GM12864 (cell line): ENCODE data around the gene ZMYND11.

Source experiments
- DNase-seq: peaks from one replicate; pipeline ENCODE4 v3.0.0-alpha.2; 2011; ENCODE audit warnings: low read depth
- H3K4me3 ChIP-seq: 2 replicates; pipeline ENCODE4 v1.5.1; 2011; ENCODE audit warnings: mild to moderate bottlenecking, low read depth, low read length, control low read depth
- TF ChIP-seq, protein P1 (sequence below): IDR thresholded peaks from 2 replicates; pipeline ENCODE4 v1.5.1; 2011; ENCODE audit warnings: low read depth, mild to moderate bottlenecking, moderate library complexity, low read length, control low read depth, inconsistent platforms; ENCODE audit errors: missing control alignments

ZMYND11 gene

DNA sequence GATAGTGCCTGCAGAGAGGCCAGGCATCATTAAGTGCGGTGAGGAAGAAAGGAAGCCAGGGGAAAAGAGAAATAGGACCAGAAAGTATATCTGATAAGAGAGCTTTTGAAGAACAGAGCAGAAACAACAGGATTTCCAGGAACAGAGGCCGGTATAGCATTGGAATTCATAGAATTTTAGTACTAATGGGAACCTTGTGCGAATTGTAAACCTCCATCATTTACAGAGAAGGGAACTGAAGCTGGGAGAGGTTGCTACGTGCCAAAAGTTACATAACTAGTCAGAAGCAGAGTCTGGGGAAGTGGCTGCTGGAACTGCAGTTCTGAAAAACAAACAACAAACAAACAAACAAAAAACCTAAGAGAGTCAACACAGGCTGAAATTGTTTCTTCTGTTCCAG lies 5.4 kb upstream of the ZMYND11 start:
- no peak for DNase-seq
- TF ChIP-seq, protein P1, sequence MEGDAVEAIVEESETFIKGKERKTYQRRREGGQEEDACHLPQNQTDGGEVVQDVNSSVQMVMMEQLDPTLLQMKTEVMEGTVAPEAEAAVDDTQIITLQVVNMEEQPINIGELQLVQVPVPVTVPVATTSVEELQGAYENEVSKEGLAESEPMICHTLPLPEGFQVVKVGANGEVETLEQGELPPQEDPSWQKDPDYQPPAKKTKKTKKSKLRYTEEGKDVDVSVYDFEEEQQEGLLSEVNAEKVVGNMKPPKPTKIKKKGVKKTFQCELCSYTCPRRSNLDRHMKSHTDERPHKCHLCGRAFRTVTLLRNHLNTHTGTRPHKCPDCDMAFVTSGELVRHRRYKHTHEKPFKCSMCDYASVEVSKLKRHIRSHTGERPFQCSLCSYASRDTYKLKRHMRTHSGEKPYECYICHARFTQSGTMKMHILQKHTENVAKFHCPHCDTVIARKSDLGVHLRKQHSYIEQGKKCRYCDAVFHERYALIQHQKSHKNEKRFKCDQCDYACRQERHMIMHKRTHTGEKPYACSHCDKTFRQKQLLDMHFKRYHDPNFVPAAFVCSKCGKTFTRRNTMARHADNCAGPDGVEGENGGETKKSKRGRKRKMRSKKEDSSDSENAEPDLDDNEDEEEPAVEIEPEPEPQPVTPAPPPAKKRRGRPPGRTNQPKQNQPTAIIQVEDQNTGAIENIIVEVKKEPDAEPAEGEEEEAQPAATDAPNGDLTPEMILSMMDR = no peak
- H3K4me3 ChIP-seq = no peak overlapping the region

DNA sequence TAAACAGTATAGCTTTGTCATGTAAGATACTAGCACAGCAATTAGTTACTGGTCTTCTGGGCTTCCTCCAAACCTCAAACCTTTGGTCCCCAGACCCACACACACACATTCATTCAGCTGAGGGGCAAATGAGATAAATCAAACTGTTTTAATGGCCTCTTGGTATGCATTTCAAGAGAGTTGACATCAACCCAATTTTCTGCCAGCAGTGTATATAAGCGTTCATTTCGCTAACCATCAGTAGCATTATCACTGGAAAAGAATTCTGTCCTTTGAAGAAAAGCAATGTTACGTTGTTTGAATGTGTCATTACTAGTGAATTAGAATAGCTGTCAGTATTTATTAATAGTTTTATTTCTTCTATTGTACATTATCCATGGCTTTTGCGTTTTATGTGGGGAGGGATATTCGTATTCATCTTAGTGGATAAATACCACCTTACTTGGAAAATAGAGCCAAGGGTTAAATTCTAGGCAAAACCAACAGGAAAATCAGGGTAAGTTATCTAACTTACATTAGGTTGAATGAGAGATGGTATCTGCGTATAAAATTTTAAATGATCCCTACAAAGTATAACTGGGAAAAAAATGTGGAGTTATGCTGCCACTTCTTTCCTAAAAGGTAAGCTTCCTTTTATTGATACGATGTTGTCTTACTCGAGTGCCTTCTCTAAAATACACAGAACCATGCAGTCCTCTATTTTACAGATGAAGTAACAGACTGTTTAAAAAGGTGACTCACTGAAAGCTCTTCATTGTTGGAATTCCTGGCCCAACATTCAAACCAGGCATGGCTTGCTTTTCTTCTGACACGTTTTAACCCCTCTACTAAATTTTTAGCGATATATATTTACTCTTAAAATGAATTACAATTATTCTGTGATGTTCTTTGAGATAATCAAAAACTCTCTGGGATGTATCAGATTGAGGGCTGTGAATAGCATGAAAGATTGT lies 2.0 kb upstream of the ZMYND11 start:
- TF ChIP-seq, protein P1 = no peak
- no peak for DNase-seq
- H3K4me3 ChIP-seq = no peak overlapping the region

DNA sequence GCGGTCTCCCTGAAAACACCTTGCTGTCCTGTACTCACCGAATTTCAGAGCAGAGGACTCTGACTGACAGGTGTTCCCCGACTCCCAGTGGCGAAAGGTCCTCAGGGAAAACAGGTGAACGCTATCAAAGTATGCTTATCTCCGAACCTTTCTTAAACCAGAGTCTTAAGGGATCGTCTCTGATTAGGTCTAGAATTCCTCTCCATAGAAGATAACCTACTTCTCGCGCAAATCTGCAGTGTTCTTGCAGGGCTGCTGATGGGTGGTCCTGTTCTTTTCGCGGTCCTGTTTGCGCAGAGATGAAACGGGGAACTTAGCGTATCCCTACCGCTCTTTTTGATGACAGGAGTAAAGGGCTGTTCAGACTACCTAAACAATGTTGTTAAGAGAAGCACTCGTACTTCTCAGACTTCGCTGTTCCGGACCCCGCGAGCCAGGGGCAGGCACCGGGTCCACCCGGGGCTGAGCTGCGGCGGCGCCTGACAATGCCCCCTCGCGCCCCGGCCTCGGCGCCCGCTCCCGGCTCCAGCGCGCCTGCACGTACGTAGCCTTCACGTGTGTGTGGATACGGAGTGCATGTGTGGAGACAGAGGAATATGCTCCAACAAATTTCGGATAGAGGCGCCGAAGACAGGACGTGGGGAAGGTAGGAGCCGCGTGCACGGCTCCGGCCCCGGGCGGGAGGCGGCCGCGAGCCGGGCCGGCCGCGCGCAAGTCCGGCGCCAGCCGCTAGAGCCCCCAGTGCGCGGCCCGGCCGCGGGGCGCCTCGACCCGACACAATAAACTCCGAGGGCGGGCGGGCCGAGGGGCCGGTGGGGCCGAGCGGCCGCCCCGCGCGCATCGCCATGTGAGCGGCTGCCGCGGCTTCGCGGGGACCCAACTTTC lies 766 bp upstream of the ZMYND11 start:
- DNase-seq = no peak
- TF ChIP-seq, protein P1 = peak; percentile 20
- H3K4me3 ChIP-seq = peak overlapping the region; percentile 62

DNA sequence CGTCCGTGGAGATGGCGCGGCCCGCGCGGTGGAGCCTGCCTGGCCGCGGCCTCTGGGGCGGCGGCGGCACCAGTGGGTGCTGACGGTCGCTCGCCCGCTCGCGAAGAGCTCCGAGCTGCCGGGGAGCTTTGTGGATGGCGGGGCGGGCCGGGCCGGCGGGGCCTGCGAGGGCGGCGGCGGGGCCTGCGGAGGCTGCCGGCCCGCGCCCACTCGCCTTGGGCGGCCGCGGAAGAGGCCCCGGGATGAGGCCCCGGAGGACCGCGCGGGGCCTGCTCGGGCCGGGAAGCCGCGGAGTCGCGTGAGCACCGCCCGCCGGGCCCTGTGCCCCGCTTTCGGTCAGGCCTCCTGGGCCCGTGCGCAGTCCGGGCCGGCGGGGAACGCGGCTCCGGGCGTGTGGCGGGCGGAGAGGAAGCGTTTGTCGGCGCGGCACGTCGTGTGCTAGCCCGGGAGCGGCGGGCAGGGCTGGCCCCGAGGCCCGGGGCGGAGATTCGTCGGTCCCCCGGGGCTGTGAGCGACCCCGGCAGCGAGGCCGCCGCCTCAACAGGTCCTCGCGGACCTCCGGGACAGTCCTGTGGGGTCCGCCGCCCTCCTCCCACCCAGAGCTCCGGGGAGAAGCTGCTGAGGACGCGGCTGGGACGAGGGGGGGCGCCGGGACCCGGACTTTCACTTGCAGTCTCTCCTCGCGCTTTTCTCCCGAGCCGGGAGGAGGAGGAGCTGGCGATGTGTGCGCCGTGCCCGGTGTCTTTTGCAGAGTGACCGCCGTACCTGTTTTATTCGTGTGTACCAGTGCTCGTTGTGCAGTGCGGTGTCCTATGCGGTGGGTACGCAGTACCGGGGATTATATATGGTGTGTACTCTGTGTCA lies 578 bp downstream of the ZMYND11 start:
- DNase-seq = no peak
- TF ChIP-seq, protein P1 = no peak
- peak overlapping the region; percentile 62 for H3K4me3 ChIP-seq

DNA sequence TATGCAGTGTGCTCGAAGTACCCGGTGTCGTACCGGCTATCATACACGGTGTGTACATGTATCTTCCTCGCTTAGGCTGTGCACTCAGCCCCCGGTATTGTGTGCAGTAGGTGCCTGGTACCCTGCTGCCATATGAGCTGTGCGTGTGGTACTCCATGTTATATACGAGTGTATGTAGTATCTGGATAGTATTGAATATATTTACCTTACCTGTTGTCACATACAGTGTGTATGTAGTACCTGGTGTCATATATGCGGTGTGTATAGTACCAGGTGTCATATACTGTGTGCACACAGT lies 1.2 kb downstream of the ZMYND11 start:
- TF ChIP-seq, protein P1 = no peak
- peak overlapping the region; percentile 62 for H3K4me3 ChIP-seq
- no peak for DNase-seq

DNA sequence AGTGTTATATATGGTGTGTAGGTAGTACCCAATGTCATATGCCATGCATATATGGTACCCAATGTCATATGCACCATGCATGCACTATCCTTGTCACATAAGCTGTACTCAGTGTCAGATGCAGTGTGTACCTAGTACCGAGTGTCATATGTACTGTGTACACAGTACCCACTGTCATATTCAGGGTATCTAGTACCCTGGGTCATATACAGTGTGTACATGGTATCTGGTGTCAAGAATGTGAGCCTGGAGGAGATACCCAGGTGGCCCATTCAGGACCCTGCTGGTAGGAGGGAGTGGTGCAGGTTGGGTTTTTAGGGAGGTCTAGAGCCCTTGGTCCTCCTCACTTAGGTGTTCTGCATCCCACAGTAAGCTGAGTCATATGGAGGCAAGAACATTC lies 1.8 kb downstream of the ZMYND11 start:
- no peak overlapping the region for H3K4me3 ChIP-seq
- TF ChIP-seq, protein P1 = peak; percentile 58
- DNase-seq = no peak
